MCF 10A (cell line): ENCODE measurements around the gene IFNA2. TPM values are rescaled to one million over a fixed set of nuclear protein-coding genes. Genes with fewer than 3 reads are reported as not detected.
"Not testable (repeated sequence)": the region's sequence is repeated elsewhere in the genome, so short reads cannot be mapped to it uniquely, and the experiment has no call there.

Experiments
- Bru-seq: library from RNA; stranded (reverse); fragments of 400-500 nt; gene quantifications from one replicate; lab custom pipeline; 2021; lab: Mats Ljungman, UMichigan
- BruChase-seq, 2 experiments: library from RNA; stranded (reverse); fragments of 400-500 nt; gene quantifications; one replicate each; lab custom pipeline; 2021; lab: Mats Ljungman, UMichigan
- BruUV-seq: library from RNA; stranded (reverse); fragments of 400-500 nt; replicated peaks from 2 replicates; lab custom pipeline; 2021; lab: Mats Ljungman, UMichigan
- CTCF ChIA-PET: fragments of 300-600 bp; sonication (Branson Sonifier 250); formaldehyde crosslinking; extraction: SDS; loops from one replicate; lab custom pipeline; 2021; ENCODE audit warnings: antibody characterized with exemption, inconsistent platforms; lab: Yijun Ruan, JAX
- POLR2A ChIA-PET: fragments of 300-600, 350-650 bp; sonication (Branson Sonifier 250); formaldehyde crosslinking; extraction: SDS; loops from one replicate; lab custom pipeline; 2020; ENCODE audit warnings: antibody characterized with exemption, inconsistent platforms; lab: Yijun Ruan, JAX
- DNase-seq: peaks from one replicate; pipeline ENCODE4 v3.0.0-alpha.2; 2018; ENCODE audit not compliant: unreplicated experiment
- H3K27ac Mint-ChIP-seq: one replicate; pipeline ENCODE4 v1.8.0; 2022; ENCODE audit warnings: mild to moderate bottlenecking, low read depth, mixed read lengths; ENCODE audit not compliant: unreplicated experiment
- H3K27me3 Mint-ChIP-seq: one replicate; pipeline ENCODE4 v1.8.0; 2022; ENCODE audit warnings: mixed read lengths; ENCODE audit not compliant: insufficient read depth, unreplicated experiment
- H3K36me3 Mint-ChIP-seq: one replicate; pipeline ENCODE4 v1.8.0; 2022; ENCODE audit warnings: mild to moderate bottlenecking, moderate library complexity, mixed read lengths; ENCODE audit not compliant: insufficient read depth, unreplicated experiment
- H3K4me1 Mint-ChIP-seq: one replicate; pipeline ENCODE4 v1.8.0; 2022; ENCODE audit warnings: mixed read lengths; ENCODE audit not compliant: insufficient read depth, unreplicated experiment
- H3K4me3 Mint-ChIP-seq: one replicate; pipeline ENCODE4 v1.8.0; 2022; ENCODE audit warnings: mild to moderate bottlenecking, moderate library complexity, mixed read lengths; ENCODE audit not compliant: unreplicated experiment
- H3K9me3 Mint-ChIP-seq: one replicate; pipeline ENCODE4 v1.8.0; 2022; ENCODE audit warnings: mixed read lengths; ENCODE audit not compliant: unreplicated experiment
- intact Hi-C: fragments of 100-400 bp; cut with micrococcal nuclease; formaldehyde crosslinking; loops from 2 replicates; pipeline ENCODE4 v1.14.1; 2022
- long read RNA-seq: library from polyadenylated mRNA; stranded (forward); transcript quantifications from one replicate; pipeline ENCODE4 v2.0.0, GENCODE V29; 2022
- total RNA-seq: library from RNA; stranded (reverse); gene quantifications from 2 replicates; pipeline ENCODE4 v1.2.3, GENCODE V29; 2022
- TF ChIP-seq, protein P1 (sequence below): fragments of 200-600 bp; IDR thresholded peaks from one replicate; pipeline ENCODE4 v1.8.0; 2022; ENCODE audit warnings: antibody characterized with exemption, mild to moderate bottlenecking; ENCODE audit not compliant: unreplicated experiment

IFNA2 gene
- total RNA-seq = not detected in 2 replicates
- Bru-seq, nascent RNA = not detected
- BruChase-seq, experiment 1, labeled RNA remaining after a 6-hour chase = not detected
- percentile 18 among the genes with signal in this experiment for BruChase-seq, experiment 2, labeled RNA remaining after a 2-hour chase
- long read RNA-seq = 0 reads

DNA sequence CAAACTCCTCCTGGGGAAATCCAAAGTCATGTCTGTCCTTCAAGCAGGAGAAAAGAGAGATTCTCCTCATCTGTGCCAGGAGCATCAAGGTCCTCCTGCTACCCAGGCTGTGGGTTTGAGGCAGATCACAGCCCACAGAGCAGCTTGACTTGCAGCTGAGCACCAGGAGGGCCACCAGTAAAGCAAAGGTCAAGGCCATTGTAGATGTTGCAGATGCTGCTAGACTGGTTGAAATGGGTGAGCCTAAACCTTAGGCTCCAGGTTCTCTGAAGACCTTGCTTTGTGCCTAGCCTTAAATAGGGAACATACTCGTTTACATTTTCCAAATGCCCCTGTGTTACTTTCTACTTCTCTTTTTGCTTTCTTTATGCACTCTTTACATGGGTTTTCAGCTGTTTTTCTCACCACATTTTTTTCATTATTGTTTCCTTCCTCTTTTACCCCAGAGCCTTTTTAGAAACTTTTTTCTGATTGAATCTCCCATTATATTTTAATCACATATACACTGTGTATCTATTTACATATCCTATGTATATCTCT lies at the start of gene IFNA2:
Gene IFNA2, minus strand, starts transcription at position 268 of the 540 bp plus-strand sequence. Its CDS starts 69 bp downstream, at position 199.
- TF ChIP-seq, protein P1, sequence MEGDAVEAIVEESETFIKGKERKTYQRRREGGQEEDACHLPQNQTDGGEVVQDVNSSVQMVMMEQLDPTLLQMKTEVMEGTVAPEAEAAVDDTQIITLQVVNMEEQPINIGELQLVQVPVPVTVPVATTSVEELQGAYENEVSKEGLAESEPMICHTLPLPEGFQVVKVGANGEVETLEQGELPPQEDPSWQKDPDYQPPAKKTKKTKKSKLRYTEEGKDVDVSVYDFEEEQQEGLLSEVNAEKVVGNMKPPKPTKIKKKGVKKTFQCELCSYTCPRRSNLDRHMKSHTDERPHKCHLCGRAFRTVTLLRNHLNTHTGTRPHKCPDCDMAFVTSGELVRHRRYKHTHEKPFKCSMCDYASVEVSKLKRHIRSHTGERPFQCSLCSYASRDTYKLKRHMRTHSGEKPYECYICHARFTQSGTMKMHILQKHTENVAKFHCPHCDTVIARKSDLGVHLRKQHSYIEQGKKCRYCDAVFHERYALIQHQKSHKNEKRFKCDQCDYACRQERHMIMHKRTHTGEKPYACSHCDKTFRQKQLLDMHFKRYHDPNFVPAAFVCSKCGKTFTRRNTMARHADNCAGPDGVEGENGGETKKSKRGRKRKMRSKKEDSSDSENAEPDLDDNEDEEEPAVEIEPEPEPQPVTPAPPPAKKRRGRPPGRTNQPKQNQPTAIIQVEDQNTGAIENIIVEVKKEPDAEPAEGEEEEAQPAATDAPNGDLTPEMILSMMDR = no peak
- DNase-seq = no peak
- peaks cover 75% of the 10 kb centered on the region for H3K27me3 Mint-ChIP-seq
- no TSS peak for BruUV-seq
- no peaks in the 10 kb centered on the region for H3K9me3 Mint-ChIP-seq
- H3K4me1 Mint-ChIP-seq = no peaks in the 10 kb centered on the region
- no peak within 1 kb of the TSS for H3K4me3 Mint-ChIP-seq
- intact Hi-C loops = no loop called here
- H3K36me3 Mint-ChIP-seq = no peaks in the 10 kb centered on the region
- no peak within 1 kb of the TSS for H3K27ac Mint-ChIP-seq
- ChIA-PET POLR2A (no interaction called here), CTCF (no interaction called here)

DNA sequence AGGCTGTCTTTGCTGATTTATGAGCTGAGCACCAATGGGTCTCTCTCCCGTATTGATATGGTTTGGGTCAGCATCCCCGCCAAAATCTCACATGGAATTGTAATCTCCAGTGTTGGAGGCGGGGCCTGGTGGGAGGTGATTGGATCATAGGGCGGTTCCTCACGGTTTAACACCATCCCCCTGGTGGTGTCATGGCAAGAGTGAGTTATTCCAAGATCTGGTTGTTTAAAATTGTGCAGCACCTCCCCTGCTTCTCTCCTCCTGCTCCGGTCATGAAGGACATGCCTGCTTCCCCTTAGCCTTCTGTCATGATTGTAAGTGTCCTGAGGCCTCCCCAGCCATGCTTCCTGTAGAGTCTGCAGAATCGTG lies 49.8 kb upstream of the IFNA2 start:
- H3K4me1 Mint-ChIP-seq, DNase-seq, H3K27me3 Mint-ChIP-seq, H3K9me3 Mint-ChIP-seq, H3K36me3 Mint-ChIP-seq, H3K4me3 Mint-ChIP-seq, intact Hi-C loops, H3K27ac Mint-ChIP-seq, BruUV-seq: not testable (repeated sequence)
- ChIA-PET CTCF (interaction anchor here (0.5 to 2.3 kb wide), 19 partner anchors 9 to 967 kb away, joined by 3 to 16 read pairs (median 3); no protein-coding TSS in a partner anchor), POLR2A (interaction anchor here (1.4 kb wide), 1 partner anchor 13 kb away, joined by 3 read pairs; no protein-coding TSS in a partner anchor)

DNA sequence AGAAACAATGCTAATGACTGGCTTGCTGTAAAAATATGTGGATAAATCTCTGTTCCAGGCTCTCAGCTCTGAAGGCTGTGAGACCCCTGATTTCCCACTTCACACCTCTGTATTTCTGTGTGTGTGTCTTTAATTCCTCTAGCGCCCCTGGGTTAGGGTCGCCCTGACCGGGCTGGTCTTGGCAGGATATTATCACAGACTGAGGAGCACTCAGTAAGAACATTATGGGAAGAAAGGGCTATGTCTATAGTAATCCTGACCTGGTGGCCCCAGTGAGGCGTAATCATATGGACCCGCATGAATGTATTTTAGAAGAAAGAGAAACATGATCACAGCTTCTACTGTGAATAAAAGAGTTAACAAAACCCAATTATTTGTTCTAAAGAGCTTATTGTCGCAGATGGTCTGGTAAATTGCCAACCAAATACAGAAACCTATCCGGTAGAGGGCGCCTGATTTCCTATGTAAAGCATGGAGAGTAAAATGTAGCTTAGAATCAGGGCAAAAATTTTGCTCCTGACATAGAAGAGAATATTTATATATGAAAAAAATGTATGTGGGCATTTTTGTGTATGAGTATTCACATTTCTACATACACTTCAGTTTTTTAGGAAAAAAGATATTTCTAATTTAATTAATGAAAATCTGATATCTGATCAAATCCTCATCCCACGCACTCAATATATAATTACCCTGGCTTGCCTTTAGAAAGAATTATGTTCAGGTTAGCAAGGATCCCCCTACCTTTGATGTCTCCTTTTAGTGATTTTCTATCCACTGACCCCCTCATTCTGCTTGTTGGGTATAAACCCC lies 49.2 kb upstream of the IFNA2 start:
- no peak overlapping the region for H3K27ac Mint-ChIP-seq
- H3K9me3 Mint-ChIP-seq = no peaks in the 10 kb centered on the region
- H3K36me3 Mint-ChIP-seq = no peaks in the 10 kb centered on the region
- intact Hi-C loops = loop anchor here (1.0 kb wide), 1 partner anchor 810 kb away; no protein-coding TSS in a partner anchor
- BruUV-seq = no TSS peak
- H3K27me3 Mint-ChIP-seq = no peaks in the 10 kb centered on the region
- no peaks in the 10 kb centered on the region for H3K4me1 Mint-ChIP-seq
- CTCF ChIA-PET = interaction anchor here (0.5 to 2.3 kb wide), 26 partner anchors 9 to 901 kb away, joined by 3 to 16 read pairs (median 3); no protein-coding TSS in a partner anchor
- TF ChIP-seq, protein P1 = peak; percentile 46
- peak; percentile 53 for DNase-seq
- no peak overlapping the region for H3K4me3 Mint-ChIP-seq
- POLR2A ChIA-PET = interaction anchor here (0.7 kb wide), 1 partner anchor 968 kb away, joined by 3 read pairs; no protein-coding TSS in a partner anchor

DNA sequence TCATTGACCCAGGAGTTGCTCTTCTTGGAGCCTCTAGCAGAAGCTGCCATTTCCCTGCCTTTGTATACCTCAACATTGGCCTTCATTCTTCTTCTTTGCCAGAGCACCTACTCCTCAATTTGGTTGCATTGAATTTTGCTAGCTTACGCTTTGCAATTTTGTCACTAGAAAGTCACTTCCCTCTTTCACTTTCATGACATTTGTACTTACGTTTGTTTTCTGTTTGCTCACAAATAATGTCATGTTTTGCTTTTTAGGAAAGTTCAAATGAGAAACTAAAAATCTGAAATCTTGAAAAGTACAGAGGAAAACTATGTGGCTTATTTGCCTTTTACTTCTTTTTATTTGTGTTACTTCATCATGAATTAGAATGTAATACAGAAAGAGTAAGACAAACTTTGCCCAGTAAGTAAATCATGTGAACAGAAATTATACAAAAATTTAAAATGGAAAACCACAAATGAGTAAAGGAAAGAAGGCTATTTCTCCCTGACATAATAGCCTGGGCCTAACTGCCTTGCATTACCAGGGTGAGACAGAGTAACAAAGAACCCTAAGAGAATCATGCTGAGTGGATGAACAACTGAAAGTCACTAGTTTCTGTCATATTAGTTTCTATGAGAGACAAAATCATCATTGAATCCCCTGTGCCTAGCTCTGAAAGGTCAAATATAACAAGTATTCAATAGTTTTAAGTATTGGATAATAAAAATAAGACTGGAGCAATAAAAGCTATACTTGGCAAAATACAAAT lies 47.7 kb upstream of the IFNA2 start:
- Mint-ChIP-seq H3K9me3 (no peaks in the 10 kb centered on the region), H3K4me3 (no peak overlapping the region), H3K27me3 (peaks cover 1% of the 10 kb centered on the region), H3K4me1 (no peaks in the 10 kb centered on the region), H3K36me3 (no peaks in the 10 kb centered on the region), H3K27ac (no peak overlapping the region)
- ChIA-PET POLR2A (no interaction called here), CTCF (interaction anchor here (0.7 to 1.9 kb wide), 5 partner anchors 11 to 811 kb away, joined by 3 to 16 read pairs (median 4); no protein-coding TSS in a partner anchor)
- TF ChIP-seq, protein P1 = no peak
- no peak for DNase-seq
- BruUV-seq = no TSS peak
- intact Hi-C loops = no loop called here
